GM18867 (cell line): ENCODE measurements around the gene BMP6.

Experiments
- ATAC-seq: cut with Tn5 transposase; IDR thresholded peaks from one replicate; pipeline ENCODE4 v1.9.1; 2021; ENCODE audit warnings: mild to moderate bottlenecking, moderate library complexity; ENCODE audit not compliant: unreplicated experiment

Gene BMP6

DNA sequence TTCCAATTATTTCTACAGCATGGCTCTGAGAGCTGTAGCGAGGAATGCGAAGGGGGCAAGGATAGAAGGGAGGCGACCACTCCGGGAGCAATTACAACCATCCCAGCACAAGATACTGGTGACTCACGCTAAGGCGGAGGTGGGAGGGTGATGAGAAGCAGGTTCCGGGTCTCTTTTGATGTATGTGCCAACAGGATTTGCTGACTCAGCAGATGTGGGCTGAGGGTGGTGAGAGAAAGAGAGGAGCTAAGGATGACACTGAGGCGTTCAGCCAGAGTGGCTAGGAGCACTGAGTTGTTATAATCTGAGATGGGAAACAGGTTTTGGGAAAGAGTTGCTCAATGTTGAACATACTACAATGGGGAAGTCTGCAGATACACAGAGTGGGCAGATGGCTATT lies 194.0 kb downstream of the BMP6 start:
- no peak for ATAC-seq

DNA sequence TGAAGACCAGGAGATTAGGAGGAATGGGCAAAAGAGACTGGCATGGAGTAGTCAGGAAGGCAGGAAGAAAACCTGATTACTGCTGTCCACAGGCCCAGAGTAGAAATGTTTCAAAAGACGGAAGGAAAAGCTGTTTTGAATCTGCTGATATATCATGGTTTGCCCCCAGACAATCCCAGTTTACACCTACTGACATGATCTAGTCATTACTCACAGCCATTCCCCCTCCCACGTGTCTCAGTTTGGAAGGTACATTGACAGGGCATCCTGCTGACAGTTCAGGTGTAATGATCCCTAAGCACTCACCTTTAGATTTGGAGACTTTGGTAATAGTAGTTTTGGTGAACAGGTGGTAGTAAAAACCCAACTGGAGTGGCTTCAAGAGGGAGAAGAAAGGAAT lies 194.5 kb downstream of the BMP6 start:
- ATAC-seq, result no peak

DNA sequence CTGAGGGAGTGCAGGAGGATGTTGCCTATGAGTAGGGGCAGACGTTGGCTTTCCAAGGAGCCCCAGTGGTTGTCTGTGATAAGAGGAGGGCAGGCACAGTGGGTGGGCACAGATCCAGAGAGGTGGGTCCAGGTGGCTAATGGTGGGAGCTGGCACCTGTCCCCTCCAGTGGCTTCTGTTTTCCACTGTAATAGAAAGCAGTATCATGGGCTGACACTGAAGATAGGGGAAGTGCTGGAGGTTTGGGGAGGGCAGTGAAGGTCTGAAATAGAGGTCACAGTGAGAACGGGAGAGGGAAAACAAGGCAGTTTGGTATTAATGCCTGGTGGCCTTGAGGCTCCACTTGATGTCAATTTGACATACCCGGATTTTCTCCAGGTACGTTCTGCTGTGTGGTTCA lies 195.1 kb downstream of the BMP6 start:
- ATAC-seq, result no peak

DNA sequence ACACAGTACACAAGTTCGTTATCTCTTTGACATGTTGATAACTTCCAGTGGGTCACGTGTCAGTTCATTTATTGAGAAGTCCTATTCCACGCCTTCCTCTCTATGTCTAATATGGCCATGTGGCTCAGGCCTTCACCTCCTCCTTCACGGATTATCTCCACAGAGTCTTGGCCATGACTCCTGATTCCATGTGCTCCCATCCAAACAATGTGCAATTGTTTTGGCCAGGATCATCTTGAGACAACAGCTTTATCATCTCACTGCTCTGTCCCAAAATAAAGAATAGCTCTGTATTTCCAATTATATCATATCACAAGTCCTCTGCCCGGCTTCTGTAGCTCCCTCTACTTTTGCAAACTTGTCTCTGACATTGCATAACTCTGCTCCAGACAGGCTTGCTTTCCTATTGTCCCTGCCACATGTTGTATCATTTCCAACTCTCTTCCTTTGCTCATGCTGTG lies 195.8 kb downstream of the BMP6 start:
- ATAC-seq, result no peak

DNA sequence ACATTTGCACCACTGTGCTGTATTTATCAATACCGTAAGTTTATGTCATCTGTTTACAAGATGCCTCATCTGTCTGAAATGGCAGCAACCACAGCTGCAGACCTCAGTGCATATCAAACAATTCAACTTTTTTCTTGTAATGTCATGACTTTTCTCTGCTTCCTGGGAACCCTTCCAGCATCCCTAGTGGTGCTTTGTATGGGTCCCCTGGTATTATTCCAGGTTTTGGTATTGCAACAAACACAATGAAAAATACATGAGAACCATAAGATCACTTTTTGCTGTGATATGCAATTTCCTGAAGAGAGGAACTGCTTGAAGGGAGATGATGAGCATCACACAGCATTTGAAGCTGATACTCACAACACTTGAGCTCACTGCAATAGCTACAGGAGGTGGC lies 196.7 kb downstream of the BMP6 start:
- ATAC-seq, result no peak

DNA sequence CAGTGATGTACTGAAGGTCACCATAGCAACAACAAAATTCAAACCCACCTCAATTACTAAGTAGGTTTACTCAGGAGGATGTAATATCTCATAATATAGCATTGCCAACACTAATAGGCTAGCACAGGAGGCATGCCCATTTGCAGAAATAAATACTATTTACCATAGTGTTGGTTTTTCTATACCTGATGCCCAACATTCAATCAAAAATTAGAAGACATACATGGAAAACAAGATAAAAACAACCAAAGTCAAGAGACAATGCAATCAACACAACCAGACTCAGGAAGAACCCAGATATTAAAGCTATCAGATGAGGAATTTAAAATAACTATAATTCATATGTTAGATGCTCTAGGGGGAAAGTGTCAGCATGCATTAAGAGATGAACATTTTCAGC lies 199.0 kb downstream of the BMP6 start:
- no peak for ATAC-seq
